GM23338 (cell line): ENCODE data around the gene ARSH. TPM values are rescaled to one million over a fixed set of nuclear protein-coding genes. Genes with fewer than 3 reads are reported as not detected.
"Not testable (repeated sequence)": the region's sequence is repeated elsewhere in the genome, so short reads cannot be mapped to it uniquely, and the experiment has no call there.

ENCODE experiments used
- ATAC-seq: fragments of 200-7000 bp; cut with Tn5 transposase; 3 replicates; pipeline ENCODE4 v1.9.1; 2020
- DNase-seq: peaks from one replicate; pipeline ENCODE4 v3.0.0-alpha.2; 2015; ENCODE audit warnings: low spot score
- H2AFZ ChIP-seq: fragments of 200-600 bp; sonication (generic); 2 replicates; pipeline ENCODE4 v1.8.0; 2016; ENCODE audit warnings: antibody characterized with exemption, mild to moderate bottlenecking, moderate library complexity
- H3F3A ChIP-seq: fragments of 200-600 bp; sonication (generic); replicated peaks from 2 replicates; pipeline ENCODE4 v1.8.0; 2017; ENCODE audit warnings: antibody characterized with exemption, mixed run types, low read depth
- H3K27ac ChIP-seq: fragments of 200-600 bp; sonication (generic); 2 replicates; pipeline ENCODE4 v1.6.1; 2016; ENCODE audit warnings: low read depth
- H3K27me3 ChIP-seq: fragments of 200-600 bp; sonication (generic); 2 replicates; pipeline ENCODE4 v1.8.0; 2016; ENCODE audit warnings: mild to moderate bottlenecking, mixed run types, moderate library complexity; ENCODE audit not compliant: insufficient read depth
- H3K36me3 ChIP-seq: fragments of 200-600 bp; sonication (generic); 2 replicates; pipeline ENCODE4 v1.8.0; 2016; ENCODE audit warnings: mild to moderate bottlenecking; ENCODE audit not compliant: insufficient read depth
- H3K4me1 ChIP-seq: fragments of 200-600 bp; sonication (generic); 2 replicates; pipeline ENCODE4 v1.8.0; 2016; ENCODE audit warnings: mild to moderate bottlenecking, moderate library complexity; ENCODE audit not compliant: insufficient read depth
- H3K4me2 ChIP-seq: fragments of 200-600 bp; sonication (generic); 2 replicates; pipeline ENCODE4 v1.7.1; 2017; ENCODE audit warnings: mixed run types
- H3K4me3 ChIP-seq: fragments of 200-600 bp; sonication (generic); 2 replicates; pipeline ENCODE4 v1.6.1; 2016; ENCODE audit warnings: mixed run types
- H3K79me2 ChIP-seq: fragments of 200-600 bp; sonication (generic); replicated peaks from 2 replicates; pipeline ENCODE4 v1.8.0; 2017; ENCODE audit warnings: mild to moderate bottlenecking; ENCODE audit not compliant: insufficient read depth
- H3K9me2 ChIP-seq: fragments of 200-600 bp; sonication (generic); 2 replicates; pipeline ENCODE4 v1.8.0; 2017; ENCODE audit not compliant: insufficient read depth
- H4K20me1 ChIP-seq: fragments of 200-600 bp; sonication (generic); replicated peaks from 2 replicates; pipeline ENCODE4 v1.8.0; 2017; ENCODE audit warnings: mild to moderate bottlenecking; ENCODE audit not compliant: insufficient read depth
- H3K27ac Mint-ChIP-seq: 2 replicates; pipeline ENCODE4 v1.8.0; 2020; ENCODE audit warnings: inconsistent platforms, mild to moderate bottlenecking, moderate library complexity, mixed read lengths
- H3K27me3 Mint-ChIP-seq: 3 replicates; pipeline ENCODE4 v1.8.0; 2022; ENCODE audit warnings: low read depth, mild to moderate bottlenecking, moderate library complexity, mixed read lengths, inconsistent platforms; ENCODE audit not compliant: insufficient read depth, poor library complexity
- H3K36me3 Mint-ChIP-seq: 3 replicates; pipeline ENCODE4 v1.8.0; 2021; ENCODE audit warnings: low read depth, mild to moderate bottlenecking, inconsistent platforms, moderate library complexity, mixed read lengths
- H3K4me1 Mint-ChIP-seq: 3 replicates; pipeline ENCODE4 v1.8.0; 2020; ENCODE audit warnings: mild to moderate bottlenecking, inconsistent platforms, mixed read lengths
- H3K4me3 Mint-ChIP-seq: 3 replicates; pipeline ENCODE4 v1.8.0; 2021; ENCODE audit warnings: moderate library complexity, mild to moderate bottlenecking, inconsistent platforms, mixed read lengths
- H3K9me3 Mint-ChIP-seq: 3 replicates; pipeline ENCODE4 v1.8.0; 2020; ENCODE audit warnings: moderate library complexity, mild to moderate bottlenecking, inconsistent platforms, mixed read lengths
- CTCF ChIP-seq, 2 experiments: fragments of 200-600 bp in 1 of 2; sonication (generic) in 1 of 2; conservative IDR thresholded peaks; 2 replicates each; pipeline versions ENCODE4 v1.5.1 to v1.6.1; 2016 to 2017; ENCODE audit warnings: antibody characterized with exemption in 2 of 2, low read depth in 2 of 2, mild to moderate bottlenecking in 2 of 2, moderate library complexity in 1 of 2
- ETS1 ChIP-seq: IDR thresholded peaks from 2 replicates; pipeline ENCODE4 v1.6.1; 2016; ENCODE audit warnings: antibody characterized with exemption
- NANOG ChIP-seq: IDR thresholded peaks from 2 replicates; pipeline ENCODE4 v1.6.1; 2016; ENCODE audit warnings: antibody characterized with exemption, borderline replicate concordance
- POLR2AphosphoS5 ChIP-seq: IDR thresholded peaks from 2 replicates; pipeline ENCODE4 v1.6.1; 2016; ENCODE audit warnings: antibody characterized with exemption, low read depth
- STAT1 ChIP-seq: IDR thresholded peaks from one replicate; pipeline ENCODE4 v1.6.1; 2016; ENCODE audit warnings: antibody characterized with exemption; ENCODE audit not compliant: unreplicated experiment
- ZNF114 ChIP-seq: fragments of 250-450 bp; sonication (Bioruptor Pico); IDR thresholded peaks from 2 replicates; pipeline ENCODE4 v1.5.0; 2020; ENCODE audit warnings: mild to moderate bottlenecking, moderate library complexity
- ZNF331 ChIP-seq: fragments of 250-450 bp; sonication (Bioruptor Pico); IDR thresholded peaks from 2 replicates; pipeline ENCODE4 v1.5.0; 2020; ENCODE audit warnings: low read depth, mild to moderate bottlenecking, moderate library complexity
- ZNF462 ChIP-seq: fragments of 250-450 bp; sonication (Bioruptor Pico); IDR thresholded peaks from 2 replicates; pipeline ENCODE4 v1.5.0; 2020; ENCODE audit warnings: mild to moderate bottlenecking, moderate library complexity
- polyA plus RNA-seq: library from polyadenylated mRNA; unstranded; fragments of >200 nt; fragmentation: Nextera tagmentation; extraction: Ambion mirVana; gene quantifications from 2 replicates; pipeline ENCODE4 v1.2.1, GENCODE V29; 2016
- total RNA-seq: library from RNA; depleted of rRNA; stranded (reverse); fragments of >200 nt; shearing (Covaris generic); gene quantifications from 2 replicates; pipeline ENCODE4 v1.2.3, GENCODE V29; 2014

The ARSH gene
- total and polyA plus RNA-seq, 2 experiments from 2014 or later: not detected

- H3K79me2 ChIP-seq, H3K27me3 Mint-ChIP-seq, H3K27ac Mint-ChIP-seq, ATAC-seq, H4K20me1 ChIP-seq, H3K4me3 ChIP-seq, DNase-seq, H3K27ac ChIP-seq, H2AFZ ChIP-seq, H3K4me2 ChIP-seq, H3K36me3 ChIP-seq, H3K9me3 Mint-ChIP-seq, H3F3A ChIP-seq, H3K9me2 ChIP-seq, H3K36me3 Mint-ChIP-seq, H3K27me3 ChIP-seq, H3K4me3 Mint-ChIP-seq: not testable (repeated sequence)
- H3K4me1 ChIP-seq: peaks cover 22% of the 10 kb centered on the region
- peaks cover 31% of the 10 kb centered on the region for H3K4me1 Mint-ChIP-seq
Observed at GRCh38 chrX:2963449-2963848, 42.9 kb upstream of the ARSH start.

GRCh38 chrX:2963992-2964794 lies 42.2 kb upstream of the ARSH start:
- not testable (repeated sequence) for H3K4me2 ChIP-seq, DNase-seq, H3K4me3 ChIP-seq, H3K27ac Mint-ChIP-seq, H3K9me3 Mint-ChIP-seq, H4K20me1 ChIP-seq, H3K4me3 Mint-ChIP-seq, H3K27me3 Mint-ChIP-seq, H3K9me2 ChIP-seq, H3K36me3 ChIP-seq, H3K27ac ChIP-seq, H3F3A ChIP-seq, H3K79me2 ChIP-seq, ATAC-seq, H3K27me3 ChIP-seq, H2AFZ ChIP-seq, H3K36me3 Mint-ChIP-seq
- H3K4me1 Mint-ChIP-seq: peaks cover 36% of the 10 kb centered on the region
- peaks cover 22% of the 10 kb centered on the region for H3K4me1 ChIP-seq

- H3K27me3 Mint-ChIP-seq: peaks cover 3% of the 10 kb centered on the region
- Histone ChIP-seq H3K27ac (no peak overlapping the region), H3F3A (no peaks in the 10 kb centered on the region), H3K9me2 (no peaks in the 10 kb centered on the region), H3K4me1 (peaks cover 14% of the 10 kb centered on the region; the same call in 1 of the 2 replicates), H3K4me3 (no peak overlapping the region), H3K79me2 (no peaks in the 10 kb centered on the region), H3K4me2 (no peak overlapping the region), H4K20me1 (no peaks in the 10 kb centered on the region), H2AFZ (no peak overlapping the region), H3K27me3 (no peaks in the 10 kb centered on the region), H3K36me3 (no peaks in the 10 kb centered on the region)
- H3K4me3 Mint-ChIP-seq: no peak overlapping the region
- no peak overlapping the region for H3K27ac Mint-ChIP-seq
- no peak for DNase-seq
- H3K36me3 Mint-ChIP-seq: no peaks in the 10 kb centered on the region
- no peak for ATAC-seq
- peaks cover 29% of the 10 kb centered on the region for H3K4me1 Mint-ChIP-seq
- H3K9me3 Mint-ChIP-seq: no peaks in the 10 kb centered on the region
- no peak for TF ChIP-seq STAT1
- no peak for TF ChIP-seq CTCF (conservative IDR thresholded peaks at IDR 0.05; ENCODE audit: low read depth in 2 of 2)
- TF ChIP-seq ETS1: no peak
- TF ChIP-seq ZNF331 (CRISPR knock-in tag): no peak
- TF ChIP-seq ZNF114 (CRISPR knock-in tag): no peak
- no peak for TF ChIP-seq ZNF462 (CRISPR knock-in tag)
- no peak for TF ChIP-seq NANOG
- TF ChIP-seq POLR2AphosphoS5: no peak
Observed at GRCh38 chrX:2965965-2966364, 40.4 kb upstream of the ARSH start.
